GM21737 (cell line): ENCODE measurements around the gene MOXD1.

Source experiments
- ATAC-seq: cut with Tn5 transposase; IDR thresholded peaks from one replicate; pipeline ENCODE4 v1.9.1; 2021; ENCODE audit warnings: mild to moderate bottlenecking, moderate library complexity; ENCODE audit not compliant: unreplicated experiment

The MOXD1 gene

GRCh38 chr6:132246632-132247270 is 154.5 kb downstream of the MOXD1 start:
- ATAC-seq: no peak

DNA sequence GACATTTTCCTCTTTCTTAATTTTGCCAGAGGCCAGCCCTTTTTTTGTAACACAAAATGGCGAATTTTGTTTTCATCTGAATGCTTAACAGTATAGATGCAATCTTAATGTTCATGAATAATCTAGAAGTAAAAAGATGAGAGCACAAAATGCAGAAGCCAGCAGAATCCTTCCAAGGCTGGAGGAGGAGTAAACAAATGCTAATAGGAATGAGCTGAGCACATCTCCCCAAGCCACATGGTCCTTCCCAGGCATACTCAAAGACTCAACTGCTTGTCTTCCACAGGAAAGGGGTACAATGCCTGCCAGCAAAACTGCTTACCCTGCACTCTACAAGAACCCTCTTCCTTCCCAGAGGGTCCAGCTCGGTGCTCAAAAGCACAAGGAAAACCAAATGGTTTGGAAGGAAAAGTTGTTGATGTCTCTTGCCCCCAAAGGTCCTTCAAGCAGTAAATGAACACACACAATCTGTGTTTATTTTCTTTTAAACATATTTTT is 155.1 kb downstream of the MOXD1 start:
- no peak for ATAC-seq
